Neural crest cell (in vitro differentiated cells): ENCODE data around the gene PDC. TPM values are rescaled to one million over a fixed set of nuclear protein-coding genes. Genes with fewer than 3 reads are reported as not detected.
"Not testable (repeated sequence)": the region's sequence is repeated elsewhere in the genome, so short reads cannot be mapped to it uniquely, and the experiment has no call there.

ENCODE experiments used
- DNase-seq: peaks from one replicate; pipeline ENCODE4 v3.0.0; 2021; ENCODE audit warnings: low read depth, mixed read lengths, low spot score
- H3K27ac Mint-ChIP-seq: one replicate; pipeline ENCODE4 v1.8.0; 2021; ENCODE audit warnings: mild to moderate bottlenecking, mixed read lengths; ENCODE audit not compliant: unreplicated experiment
- H3K27me3 Mint-ChIP-seq: 2 replicates; pipeline ENCODE4 v1.8.0; 2021; ENCODE audit warnings: low read depth, mild to moderate bottlenecking, mixed read lengths
- H3K36me3 Mint-ChIP-seq: 2 replicates; pipeline ENCODE4 v1.8.0; 2021; ENCODE audit warnings: low read depth, mild to moderate bottlenecking, mixed read lengths
- H3K4me1 Mint-ChIP-seq: 2 replicates; pipeline ENCODE4 v1.8.0; 2021; ENCODE audit warnings: mixed read lengths
- H3K4me3 Mint-ChIP-seq: one replicate; pipeline ENCODE4 v1.8.0; 2021; ENCODE audit warnings: mild to moderate bottlenecking, mixed read lengths
- H3K9me3 Mint-ChIP-seq: 2 replicates; pipeline ENCODE4 v1.8.0; 2021; ENCODE audit warnings: mixed read lengths
- total RNA-seq: library from RNA; stranded (reverse); gene quantifications from 2 replicates; pipeline ENCODE4 v1.2.1, GENCODE V29; 2021
- TF ChIP-seq, protein P1 (sequence below): fragments of 200-600 bp; sonication (generic); conservative IDR thresholded peaks from 2 replicates; pipeline ENCODE4 v1.5.0; 2021; ENCODE audit warnings: antibody characterized with exemption, mild to moderate bottlenecking

PDC gene
- total RNA-seq, 1 donor from 2014 or later = not detected

DNA sequence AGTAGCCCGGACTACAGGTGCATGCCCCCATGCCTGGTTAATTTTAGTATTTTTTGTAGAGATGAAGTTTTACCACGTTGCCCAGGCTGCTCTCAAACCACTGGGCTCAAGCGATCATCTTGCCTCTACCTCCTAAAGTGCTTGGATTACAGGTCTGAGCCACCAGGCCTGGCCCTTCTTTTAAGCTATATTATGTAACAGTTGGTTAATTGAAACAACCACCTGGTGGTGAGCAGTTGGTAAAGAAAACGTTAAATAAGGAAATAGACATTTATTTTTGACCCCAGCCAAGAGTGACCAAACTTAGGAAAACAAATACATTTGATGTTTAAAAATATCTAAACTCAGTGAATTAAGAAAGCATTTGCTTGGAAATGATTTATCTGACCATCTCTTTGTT lies 12.1 kb upstream of the PDC start:
- DNase-seq = no peak
- H3K4me1 Mint-ChIP-seq = no peaks in the 10 kb centered on the region
- no peaks in the 10 kb centered on the region for H3K27me3 Mint-ChIP-seq
- no peak overlapping the region for H3K4me3 Mint-ChIP-seq
- TF ChIP-seq, protein P1, sequence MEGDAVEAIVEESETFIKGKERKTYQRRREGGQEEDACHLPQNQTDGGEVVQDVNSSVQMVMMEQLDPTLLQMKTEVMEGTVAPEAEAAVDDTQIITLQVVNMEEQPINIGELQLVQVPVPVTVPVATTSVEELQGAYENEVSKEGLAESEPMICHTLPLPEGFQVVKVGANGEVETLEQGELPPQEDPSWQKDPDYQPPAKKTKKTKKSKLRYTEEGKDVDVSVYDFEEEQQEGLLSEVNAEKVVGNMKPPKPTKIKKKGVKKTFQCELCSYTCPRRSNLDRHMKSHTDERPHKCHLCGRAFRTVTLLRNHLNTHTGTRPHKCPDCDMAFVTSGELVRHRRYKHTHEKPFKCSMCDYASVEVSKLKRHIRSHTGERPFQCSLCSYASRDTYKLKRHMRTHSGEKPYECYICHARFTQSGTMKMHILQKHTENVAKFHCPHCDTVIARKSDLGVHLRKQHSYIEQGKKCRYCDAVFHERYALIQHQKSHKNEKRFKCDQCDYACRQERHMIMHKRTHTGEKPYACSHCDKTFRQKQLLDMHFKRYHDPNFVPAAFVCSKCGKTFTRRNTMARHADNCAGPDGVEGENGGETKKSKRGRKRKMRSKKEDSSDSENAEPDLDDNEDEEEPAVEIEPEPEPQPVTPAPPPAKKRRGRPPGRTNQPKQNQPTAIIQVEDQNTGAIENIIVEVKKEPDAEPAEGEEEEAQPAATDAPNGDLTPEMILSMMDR = no peak
- no peaks in the 10 kb centered on the region for H3K36me3 Mint-ChIP-seq
- H3K27ac Mint-ChIP-seq = no peak overlapping the region
- no peaks in the 10 kb centered on the region for H3K9me3 Mint-ChIP-seq

DNA sequence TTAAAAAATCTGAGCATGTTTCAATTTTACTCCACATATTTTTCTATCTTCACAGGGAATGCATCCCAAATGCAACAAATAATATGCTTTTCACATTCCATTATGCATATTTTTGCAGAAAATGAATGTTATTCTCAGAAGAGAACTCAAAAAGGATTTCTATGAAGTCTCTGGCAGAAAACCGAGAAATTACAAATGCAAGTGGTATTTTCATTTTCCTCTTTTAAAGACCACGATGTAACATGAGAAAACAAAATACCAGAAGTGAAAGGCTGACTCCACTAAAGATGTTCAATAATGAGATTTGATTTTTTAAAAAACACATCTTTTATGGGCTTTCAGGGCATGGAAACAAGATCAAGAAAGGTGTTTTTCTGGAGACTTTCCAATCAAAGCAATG lies 5.0 kb upstream of the PDC start:
- Mint-ChIP-seq H3K9me3 (no peaks in the 10 kb centered on the region), H3K4me1 (no peaks in the 10 kb centered on the region), H3K36me3 (no peaks in the 10 kb centered on the region), H3K27ac (no peak overlapping the region), H3K4me3 (no peak overlapping the region), H3K27me3 (no peaks in the 10 kb centered on the region)
- TF ChIP-seq, protein P1 = no peak
- DNase-seq = no peak

DNA sequence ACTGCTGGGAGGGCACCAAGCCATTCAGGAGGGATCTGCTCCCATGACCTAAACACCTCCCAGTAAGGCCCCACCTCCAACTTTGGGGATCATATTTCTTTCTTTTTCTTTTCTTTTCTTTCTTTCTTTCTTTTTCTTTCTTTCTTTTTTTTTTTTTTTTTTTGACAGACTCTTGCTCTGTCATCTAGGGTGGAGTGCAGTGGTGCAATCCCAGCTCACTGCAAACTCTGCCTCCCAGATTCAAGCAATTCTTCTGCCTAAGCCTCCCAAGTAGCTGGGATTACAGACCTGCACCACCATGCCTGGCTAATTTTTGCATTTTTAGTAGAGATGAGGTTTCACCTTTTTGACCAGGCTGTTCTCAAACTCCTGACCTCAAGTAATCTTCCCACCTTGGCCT lies 4.6 kb upstream of the PDC start:
- not testable (repeated sequence) for H3K4me3 Mint-ChIP-seq, H3K27me3 Mint-ChIP-seq, H3K4me1 Mint-ChIP-seq, H3K27ac Mint-ChIP-seq, H3K9me3 Mint-ChIP-seq, H3K36me3 Mint-ChIP-seq, DNase-seq

DNA sequence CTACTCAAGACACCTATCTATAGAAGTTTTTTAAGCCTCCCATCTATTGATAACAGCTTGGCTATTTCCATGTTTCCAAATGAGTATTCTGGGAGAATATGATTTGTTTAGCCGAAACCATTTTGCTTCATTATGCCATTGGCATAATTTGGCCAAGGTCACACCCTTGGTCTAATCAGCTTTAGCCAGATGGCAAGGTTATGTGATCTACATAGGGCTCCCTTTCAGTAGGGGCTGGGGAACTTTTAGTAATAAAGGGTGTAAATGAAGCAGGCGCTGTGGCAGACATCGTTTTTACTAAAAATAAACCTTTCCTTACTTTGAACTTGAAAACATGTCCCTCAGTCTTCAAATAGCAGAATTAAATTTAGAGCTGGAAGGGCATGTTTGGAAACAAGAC lies 3.0 kb upstream of the PDC start:
- no peaks in the 10 kb centered on the region for H3K9me3 Mint-ChIP-seq
- H3K4me3 Mint-ChIP-seq = no peak overlapping the region
- no peaks in the 10 kb centered on the region for H3K36me3 Mint-ChIP-seq
- H3K27ac Mint-ChIP-seq = no peak overlapping the region
- TF ChIP-seq, protein P1 = no peak
- DNase-seq = no peak
- no peaks in the 10 kb centered on the region for H3K4me1 Mint-ChIP-seq
- no peaks in the 10 kb centered on the region for H3K27me3 Mint-ChIP-seq

DNA sequence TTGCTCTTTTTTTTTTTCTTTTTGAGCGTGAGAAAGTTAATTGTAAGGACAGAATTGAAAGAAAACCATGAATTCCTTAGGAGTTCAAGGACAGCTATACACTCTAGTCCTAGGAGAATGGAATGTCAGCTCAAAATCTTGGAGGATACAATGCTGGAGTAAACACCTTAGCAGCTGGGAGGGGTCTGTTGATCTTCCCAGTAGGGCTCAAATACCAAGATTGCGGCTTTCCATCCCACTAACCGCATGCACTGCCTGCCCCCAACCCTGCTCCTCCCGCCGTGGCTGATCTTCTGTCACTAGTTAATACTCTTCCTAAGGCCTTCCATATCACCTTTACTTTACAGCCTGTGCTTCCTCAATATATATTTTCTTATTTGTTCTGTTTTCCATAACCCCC lies 2.6 kb upstream of the PDC start:
- H3K27ac Mint-ChIP-seq = no peak overlapping the region
- H3K4me1 Mint-ChIP-seq = no peaks in the 10 kb centered on the region
- no peak for DNase-seq
- no peaks in the 10 kb centered on the region for H3K9me3 Mint-ChIP-seq
- no peak overlapping the region for H3K4me3 Mint-ChIP-seq
- H3K36me3 Mint-ChIP-seq = no peaks in the 10 kb centered on the region
- H3K27me3 Mint-ChIP-seq = no peaks in the 10 kb centered on the region
- TF ChIP-seq, protein P1 = no peak

DNA sequence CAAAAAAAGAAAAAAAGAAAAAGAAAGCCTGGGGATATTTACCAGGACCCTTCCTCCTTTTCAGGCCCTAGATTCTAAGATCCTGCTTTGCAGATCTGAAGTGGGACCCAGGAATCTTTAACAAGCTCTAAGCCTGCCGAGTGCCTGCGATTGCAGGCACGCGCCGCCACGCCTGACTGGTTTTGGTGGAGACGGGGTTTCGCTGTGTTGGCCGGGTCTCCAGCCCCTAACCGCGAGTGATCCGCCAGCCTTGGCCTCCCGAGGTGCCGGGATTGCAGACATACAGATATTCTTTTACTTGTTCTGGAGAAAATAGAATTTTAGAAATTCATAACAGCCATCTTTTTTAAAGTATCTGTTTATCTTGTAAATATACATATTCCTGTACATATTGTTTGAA lies 1.8 kb downstream of the PDC start:
- H3K9me3 Mint-ChIP-seq, H3K4me1 Mint-ChIP-seq, H3K36me3 Mint-ChIP-seq, H3K27ac Mint-ChIP-seq, DNase-seq, H3K27me3 Mint-ChIP-seq, H3K4me3 Mint-ChIP-seq: not testable (repeated sequence)

DNA sequence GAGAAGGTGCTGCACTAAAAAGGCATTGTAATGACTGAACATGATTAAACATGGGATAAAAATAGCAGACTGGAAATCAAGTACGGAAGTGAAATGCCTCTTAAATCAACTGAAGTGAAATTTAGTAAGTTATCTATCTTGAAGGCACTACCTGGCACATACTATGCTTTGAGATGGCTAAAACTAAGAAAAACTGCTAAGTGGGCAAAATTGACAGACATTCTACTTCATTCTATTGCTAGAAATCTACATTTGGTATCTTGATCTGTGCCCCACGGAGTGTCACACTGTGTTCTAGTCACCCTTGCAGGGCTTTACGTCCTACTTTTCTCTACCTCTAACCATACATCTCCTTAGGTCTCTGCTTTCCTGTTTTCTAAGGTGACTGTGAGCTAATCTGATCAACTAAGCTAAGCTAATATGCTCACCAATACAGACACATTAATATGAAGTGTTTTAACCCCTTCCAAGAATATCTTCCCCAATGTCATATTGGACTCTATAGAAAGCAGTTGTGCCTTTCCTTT lies 4.1 kb downstream of the PDC start:
- no peak overlapping the region for H3K4me3 Mint-ChIP-seq
- no peaks in the 10 kb centered on the region for H3K9me3 Mint-ChIP-seq
- no peak for DNase-seq
- no peak overlapping the region for H3K27ac Mint-ChIP-seq
- TF ChIP-seq, protein P1 = no peak
- no peaks in the 10 kb centered on the region for H3K36me3 Mint-ChIP-seq
- H3K4me1 Mint-ChIP-seq = no peaks in the 10 kb centered on the region
- H3K27me3 Mint-ChIP-seq = no peaks in the 10 kb centered on the region
